H1 (cell line): ENCODE data around the gene C12orf42. TPM values are rescaled to one million over a fixed set of nuclear protein-coding genes. Genes with fewer than 3 reads are reported as not detected.

Experiments used
- CTCF ChIA-PET: fragments of 300-600 bp; sonication (Branson Sonifier 250); formaldehyde crosslinking; loops from one replicate; lab custom pipeline; 2021; ENCODE audit not compliant: partially characterized antibody; lab: Charles Lee
- POLR2A ChIA-PET: fragments of 300-600 bp; sonication (Branson Sonifier 250); formaldehyde crosslinking; loops from one replicate; lab custom pipeline; 2021; ENCODE audit warnings: inconsistent platforms; ENCODE audit not compliant: partially characterized antibody; lab: Charles Lee
- DNase-seq, 2 experiments: peaks; one replicate each; pipeline versions ENCODE4 v3.0.0 to v3.0.0-alpha.2; 2010 to 2022; ENCODE audit warnings: low spot score in 2 of 2, low read depth in 1 of 2, mixed read lengths in 1 of 2
- FAIRE-seq: peaks from 2 replicates; lab custom pipeline; 2011; peaks lifted over from hg19 to GRCh38; lab: Jason Lieb, UNC
- H2AFZ ChIP-seq: 2 replicates; pipeline ENCODE4 v1.8.1; 2012; ENCODE audit warnings: low read length, inconsistent platforms
- H2AK5ac ChIP-seq: 2 replicates; pipeline ENCODE4 v1.6.1; 2013; ENCODE audit warnings: low read depth, low read length
- H2BK120ac ChIP-seq: replicated peaks from 2 replicates; pipeline ENCODE3; 2013; ENCODE audit warnings: low read depth, low read length, inconsistent platforms
- H2BK12ac ChIP-seq: 2 replicates; pipeline ENCODE4 v1.6.1; 2013; ENCODE audit warnings: low read depth, low read length
- H2BK15ac ChIP-seq: 2 replicates; pipeline ENCODE4 v1.6.1; 2013; ENCODE audit warnings: low read length
- H2BK20ac ChIP-seq: 2 replicates; pipeline ENCODE4 v1.6.1; 2013; ENCODE audit warnings: low read length
- H2BK5ac ChIP-seq: 2 replicates; pipeline ENCODE4 v1.6.1; 2013; ENCODE audit warnings: low read depth, low read length
- H3K14ac ChIP-seq: 2 replicates; pipeline ENCODE4 v1.6.1; 2013; ENCODE audit warnings: inconsistent platforms; ENCODE audit not compliant: insufficient read length
- H3K18ac ChIP-seq: 2 replicates; pipeline ENCODE4 v1.6.1; 2013; ENCODE audit warnings: low read length; ENCODE audit errors: extremely low read depth
- H3K23ac ChIP-seq: 2 replicates; pipeline ENCODE4 v1.6.1; 2013; ENCODE audit warnings: inconsistent platforms; ENCODE audit not compliant: insufficient read length
- H3K23me2 ChIP-seq: 2 replicates; pipeline ENCODE4 v1.6.1; 2013; ENCODE audit warnings: low read depth, low read length
- H3K27ac ChIP-seq: 2 replicates; pipeline ENCODE4 v1.6.1; 2011; ENCODE audit warnings: low read depth, low read length, inconsistent platforms
- H3K27me3 ChIP-seq, 4 experiments: replicated peaks in 1 of 4; 1 replicate in 1 of 4; 2 replicates in 3 of 4; pipeline versions ENCODE4 v1.6.1 to v1.8.1; 2011 to 2013; ENCODE audit warnings: low read length in 3 of 4, mild to moderate bottlenecking in 3 of 4, inconsistent platforms in 2 of 4, mixed read lengths in 2 of 4, moderate library complexity in 1 of 4; ENCODE audit not compliant: control insufficient read depth in 3 of 4, insufficient read depth in 3 of 4; ENCODE audit errors: extremely low read depth in 1 of 4
- H3K36me3 ChIP-seq, 4 experiments: 2 replicates each; pipeline versions ENCODE4 v1.6.1 to v1.8.1; 2011 to 2013; ENCODE audit warnings: mild to moderate bottlenecking in 4 of 4, low read length in 3 of 4, moderate library complexity in 2 of 4, control low read depth in 1 of 4, inconsistent platforms in 1 of 4; ENCODE audit not compliant: insufficient read depth in 4 of 4, control insufficient read depth in 2 of 4
- H3K4ac ChIP-seq: replicated peaks from 2 replicates; pipeline ENCODE3; 2013; ENCODE audit warnings: low read length, low read depth, mixed read lengths, inconsistent platforms; ENCODE audit not compliant: insufficient read length
- H3K4me1 ChIP-seq, 4 experiments: replicated peaks in 1 of 4; 1 replicate in 1 of 4; 2 replicates in 3 of 4; pipeline versions ENCODE4 v1.6.1 to v1.8.1; 2011 to 2013; ENCODE audit warnings: low read length in 3 of 4, inconsistent platforms in 2 of 4, mixed read lengths in 1 of 4; ENCODE audit not compliant: insufficient read depth in 4 of 4, control insufficient read depth in 3 of 4
- H3K4me2 ChIP-seq, 2 experiments: 2 replicates each; pipeline versions ENCODE4 v1.6.1 to v1.8.1; 2011 to 2013; ENCODE audit warnings: low read depth in 2 of 2, low read length in 2 of 2, control low read depth in 1 of 2, inconsistent platforms in 1 of 2, mild to moderate bottlenecking in 1 of 2; ENCODE audit not compliant: insufficient read depth in 1 of 2
- H3K4me3 ChIP-seq, 4 experiments: fragments of 200-600, 300-600 bp in 1 of 4; sonication (generic), shearing (Covaris generic), sonication (Bioruptor Twin) in 1 of 4; 2 replicates each; pipeline versions ENCODE4 v1.5.1 to v1.8.1; 2011 to 2016; ENCODE audit warnings: low read length in 4 of 4, low read depth in 3 of 4, control low read depth in 2 of 4, inconsistent platforms in 2 of 4, mild to moderate bottlenecking in 2 of 4, mixed read lengths in 1 of 4, moderate library complexity in 1 of 4; ENCODE audit not compliant: insufficient read depth in 2 of 4; ENCODE audit errors: extremely low read depth in 1 of 4
- H3K56ac ChIP-seq: replicated peaks from 2 replicates; pipeline ENCODE3; 2013; ENCODE audit warnings: low read depth, mild to moderate bottlenecking, mixed read lengths, low read length, inconsistent platforms; ENCODE audit not compliant: insufficient read length
- H3K79me1 ChIP-seq: 2 replicates; pipeline ENCODE4 v1.6.1; 2013; ENCODE audit warnings: low read depth, low read length, control low read depth
- H3K79me2 ChIP-seq, 2 experiments: 2 replicates each; pipeline versions ENCODE4 v1.6.1 to v1.8.1; 2012 to 2013; ENCODE audit warnings: low read length in 2 of 2, mild to moderate bottlenecking in 2 of 2, inconsistent platforms in 1 of 2; ENCODE audit not compliant: insufficient read depth in 2 of 2, control insufficient read depth in 1 of 2
- H3K9ac ChIP-seq, 4 experiments: replicated peaks in 1 of 4; 1 replicate in 1 of 4; 2 replicates in 3 of 4; pipeline versions ENCODE4 v1.6.1 to v1.8.1; 2011 to 2013; ENCODE audit warnings: low read depth in 3 of 4, low read length in 3 of 4, control low read depth in 2 of 4, mild to moderate bottlenecking in 2 of 4, moderate library complexity in 2 of 4, inconsistent platforms in 1 of 4; ENCODE audit errors: extremely low read depth in 1 of 4
- H3K9me3 ChIP-seq, 2 experiments: 2 replicates each; pipeline versions ENCODE4 v1.6.1 to v1.8.1; 2012 to 2013; ENCODE audit warnings: mild to moderate bottlenecking in 2 of 2, moderate library complexity in 2 of 2, control low read depth in 1 of 2, inconsistent platforms in 1 of 2, low read depth in 1 of 2, low read length in 1 of 2, mixed read lengths in 1 of 2; ENCODE audit not compliant: insufficient read depth in 2 of 2
- H4K20me1 ChIP-seq, 2 experiments: replicated peaks in 1 of 2; 2 replicates each; pipeline versions ENCODE3 to v1.8.1; 2011 to 2013; ENCODE audit warnings: inconsistent platforms in 2 of 2, low read length in 2 of 2, mild to moderate bottlenecking in 1 of 2; ENCODE audit not compliant: insufficient read depth in 2 of 2, control insufficient read depth in 1 of 2
- H4K5ac ChIP-seq: 2 replicates; pipeline ENCODE4 v1.6.1; 2013; ENCODE audit warnings: low read length, low read depth, mixed read lengths, inconsistent platforms; ENCODE audit not compliant: insufficient read length
- H4K8ac ChIP-seq: 2 replicates; pipeline ENCODE4 v1.8.0; 2013; ENCODE audit warnings: mild to moderate bottlenecking, moderate library complexity, low read length, inconsistent platforms; ENCODE audit not compliant: insufficient read depth; ENCODE audit errors: extremely low read depth
- H4K91ac ChIP-seq: replicated peaks from 2 replicates; pipeline ENCODE3; 2013; ENCODE audit warnings: low read length, mixed read lengths, inconsistent platforms; ENCODE audit not compliant: insufficient read length
- GTF2F1 ChIP-seq: IDR thresholded peaks from 2 replicates; pipeline ENCODE4 v1.6.1; 2012; ENCODE audit warnings: low read depth, low read length, improper control_type of control experiment, borderline replicate concordance
- HDAC2 ChIP-seq, 2 experiments: fragments of 300-600 bp in 1 of 2; sonication (generic) in 1 of 2; IDR thresholded peaks; 2 replicates each; pipeline ENCODE4 v1.6.1; 2011 to 2012; ENCODE audit warnings: low read depth in 2 of 2, low read length in 2 of 2, mild to moderate bottlenecking in 2 of 2, moderate library complexity in 2 of 2, borderline replicate concordance in 1 of 2, inconsistent platforms in 1 of 2
- JUN ChIP-seq: IDR thresholded peaks from 2 replicates; pipeline ENCODE4 v1.6.1; 2011; ENCODE audit warnings: low read depth, mild to moderate bottlenecking, improper control_type of control experiment, low read length
- KDM5A ChIP-seq: fragments of 200-600 bp; IDR thresholded peaks from 2 replicates; pipeline ENCODE4 v1.7.1; 2012; ENCODE audit warnings: mild to moderate bottlenecking, low read length, inconsistent platforms, mixed read lengths
- POLR2A ChIP-seq, 2 experiments: IDR thresholded peaks; 1 replicate in 1 of 2; 2 replicates in 1 of 2; pipeline ENCODE4 v1.6.1; 2011; ENCODE audit warnings: low read depth in 2 of 2, low read length in 2 of 2, mild to moderate bottlenecking in 2 of 2; ENCODE audit errors: control extremely low read depth in 1 of 2
- WGBS, 2 experiments: shearing (Covaris generic) in 1 of 2; methylation state at CpG; one replicate each; pipeline versions ENCODE4 v1.1.6 to v1.1.7; 2013 to 2015; ENCODE audit warnings: low lambda C conversion rate in 2 of 2, mixed read lengths in 2 of 2, inconsistent platforms in 1 of 2, low coverage in 1 of 2, missing lambda C conversion rate in 1 of 2; ENCODE audit not compliant: insufficient replicate concordance in 2 of 2, insufficient coverage in 1 of 2, insufficient read length in 1 of 2; ENCODE audit errors: extremely low coverage in 1 of 2, missing lambda C conversion rate in 1 of 2; 5-methylcytosine and 5-hydroxymethylcytosine counted together
- polyA plus RNA-seq, 7 experiments: library from polyadenylated mRNA; depleted of rRNA in 3 of 7; stranded (reverse) in 5 of 7; unstranded in 2 of 7; fragments of >200 nt in 5 of 7; fragments of 200-250 nt in 2 of 7; gene quantifications; 1 replicate in 5 of 7; 2 replicates in 1 of 7; 4 replicates in 1 of 7; pipeline versions ENCODE4 v1.2.1 to v1.2.3, GENCODE V29; 2011 to 2013; ENCODE audit warnings: missing spikeins in 2 of 7, mixed read lengths in 2 of 7
- total RNA-seq: library from RNA; stranded (reverse); fragmentation: NEBNext Ultra II Directional; extraction: Animal tissue kit (Norgen Biotek cat#: 25700); gene quantifications from 2 replicates; pipeline ENCODE4 v1.2.1, GENCODE V29; 2021
- TF ChIP-seq, protein P1 (sequence below): IDR thresholded peaks from 2 replicates; pipeline ENCODE4 v1.6.1; 2011; ENCODE audit warnings: low read length, improper control_type of control experiment
- TF ChIP-seq, protein P2 (sequence below): IDR thresholded peaks from 2 replicates; pipeline ENCODE4 v1.6.1; 2012; ENCODE audit warnings: inconsistent platforms

Gene C12orf42
- total and polyA plus RNA-seq, 2 of the 8 experiments (the other 6 are each of a cell fraction or from before 2014, with no cell fraction given) = 0.05 TPM; not detected in 1

DNA sequence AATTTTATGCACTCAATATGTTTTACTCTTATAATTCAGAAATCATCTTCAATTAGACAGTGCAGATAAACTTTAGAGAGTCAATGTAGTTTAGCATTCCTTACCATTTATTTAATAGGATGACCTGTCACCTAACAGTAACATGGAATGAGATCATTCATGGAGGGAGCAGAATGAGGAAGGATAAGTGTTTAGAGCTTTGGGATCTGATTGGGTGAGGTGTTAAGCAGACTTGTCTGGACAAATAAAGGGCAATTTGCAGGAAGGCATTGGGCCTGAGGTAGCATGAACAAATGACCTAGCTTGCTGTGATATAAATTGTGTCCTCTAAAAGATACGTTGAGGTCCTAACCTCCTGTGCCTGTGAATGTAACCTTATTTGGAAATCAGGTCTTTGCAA, 187.4 kb downstream of the C12orf42 start:
- Histone ChIP-seq H2AFZ (no peak overlapping the region), H3K27ac (no peak overlapping the region), H3K23ac (no peak overlapping the region), H3K9me3 (no peaks in the 10 kb centered on the region), H2BK12ac (no peak overlapping the region), H2BK120ac (no peak overlapping the region), H3K79me1 (no peaks in the 10 kb centered on the region), H2BK15ac (no peak overlapping the region), H3K4me1 (no peaks in the 10 kb centered on the region), H2BK5ac (no peak overlapping the region), H3K18ac (no peak overlapping the region), H2BK20ac (no peak overlapping the region), H4K20me1 (no peaks in the 10 kb centered on the region), H3K4ac (no peak overlapping the region), H3K23me2 (no peaks in the 10 kb centered on the region), H3K27me3 (no peaks in the 10 kb centered on the region; a peak in 1 of 7 replicates), H3K9ac (no peak overlapping the region), H4K5ac (no peak overlapping the region), H2AK5ac (no peak overlapping the region), H3K36me3 (no peaks in the 10 kb centered on the region), H3K56ac (no peak overlapping the region), H3K4me3 (no peak overlapping the region), H4K8ac (no peak overlapping the region), H3K14ac (no peak overlapping the region), H3K4me2 (no peak overlapping the region), H3K79me2 (no peaks in the 10 kb centered on the region), H4K91ac (no peak overlapping the region)
- DNase-seq = no peak
- POLR2A ChIA-PET = no interaction called here
- CTCF ChIA-PET = interaction anchor here (1.0 to 1.3 kb wide), 3 partner anchors 12 to 324 kb away, joined by 3 read pairs; no protein-coding TSS in a partner anchor
- 89% methylated on average over 1 of the region's 1 CpG; no CpG with 5 or more reads in 1 of the 2 experiments for whole genome bisulfite sequencing, 2 experiments
- FAIRE-seq = no peak
- TF ChIP-seq POLR2A (IDR thresholded peaks at IDR 0.05; ENCODE audit: control extremely low read depth in 1 of 2, low read depth in 2 of 2, low read length in 2 of 2) (no peak), GTF2F1 (no peak), JUN (no peak), KDM5A (no peak), HDAC2 (IDR thresholded peaks at IDR 0.05; ENCODE audit: borderline replicate concordance in 1 of 2, low read depth in 2 of 2, low read length in 2 of 2) (no peak)
- TF ChIP-seq, protein P1, sequence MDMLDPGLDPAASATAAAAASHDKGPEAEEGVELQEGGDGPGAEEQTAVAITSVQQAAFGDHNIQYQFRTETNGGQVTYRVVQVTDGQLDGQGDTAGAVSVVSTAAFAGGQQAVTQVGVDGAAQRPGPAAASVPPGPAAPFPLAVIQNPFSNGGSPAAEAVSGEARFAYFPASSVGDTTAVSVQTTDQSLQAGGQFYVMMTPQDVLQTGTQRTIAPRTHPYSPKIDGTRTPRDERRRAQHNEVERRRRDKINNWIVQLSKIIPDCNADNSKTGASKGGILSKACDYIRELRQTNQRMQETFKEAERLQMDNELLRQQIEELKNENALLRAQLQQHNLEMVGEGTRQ = no peak
- TF ChIP-seq, protein P2, sequence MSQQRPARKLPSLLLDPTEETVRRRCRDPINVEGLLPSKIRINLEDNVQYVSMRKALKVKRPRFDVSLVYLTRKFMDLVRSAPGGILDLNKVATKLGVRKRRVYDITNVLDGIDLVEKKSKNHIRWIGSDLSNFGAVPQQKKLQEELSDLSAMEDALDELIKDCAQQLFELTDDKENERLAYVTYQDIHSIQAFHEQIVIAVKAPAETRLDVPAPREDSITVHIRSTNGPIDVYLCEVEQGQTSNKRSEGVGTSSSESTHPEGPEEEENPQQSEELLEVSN = no peak
